PC-3 (cell line): ENCODE data around the gene HTR1E.

ENCODE experiments used
- CTCF ChIP-seq: fragments of 300-600 bp; sonication (generic); conservative IDR thresholded peaks from 2 replicates; pipeline ENCODE4 v1.5.1; 2017; ENCODE audit warnings: antibody characterized with exemption, low read depth, mild to moderate bottlenecking, low read length
- EZH2 ChIP-seq: fragments of 300-600 bp; sonication (generic); IDR thresholded peaks from one replicate; pipeline ENCODE4 v1.6.1; 2017; ENCODE audit warnings: antibody characterized with exemption, mild to moderate bottlenecking, low read length; ENCODE audit not compliant: unreplicated experiment
- EZH2phosphoT487 ChIP-seq: fragments of 300-600 bp; sonication (generic); IDR thresholded peaks from 2 replicates; pipeline ENCODE4 v1.6.1; 2018; ENCODE audit warnings: mild to moderate bottlenecking, antibody characterized with exemption, low read length, borderline replicate concordance

GRCh38 chr6:86963352-86963751 lies 26.0 kb downstream of the HTR1E start:
- TF ChIP-seq EZH2phosphoT487 (no peak), CTCF (no peak), EZH2 (no peak)
